A673 (cell line): ENCODE data around the gene ATG9B. TPM values are rescaled to one million over a fixed set of nuclear protein-coding genes. Genes with fewer than 3 reads are reported as not detected.

Experiments
- BruUV-seq: library from RNA; stranded (reverse); fragments of 400-500 nt; replicated peaks from 2 replicates; lab custom pipeline; 2021; lab: Mats Ljungman, UMichigan
- CTCF ChIA-PET: fragments of 300-600 bp; sonication (Branson Sonifier 250); formaldehyde crosslinking; loops from one replicate; lab custom pipeline; 2022; ENCODE audit warnings: antibody characterized with exemption; lab: Charles Lee
- POLR2A ChIA-PET: fragments of 300-600 bp; sonication (Branson Sonifier 250); formaldehyde crosslinking; loops from one replicate; lab custom pipeline; 2022; ENCODE audit warnings: antibody characterized with exemption; ENCODE audit not compliant: low non-redundant PET; lab: Charles Lee
- DNase-seq: peaks from one replicate; pipeline ENCODE4 v3.0.0-alpha.2; 2015; ENCODE audit warnings: low spot score
- H3K27ac ChIP-seq: fragments of 200-600 bp; sonication (generic); 2 replicates; pipeline ENCODE4 v1.5.1; 2016; ENCODE audit warnings: mixed run types, low read depth, mild to moderate bottlenecking, mixed read lengths, antibody characterized with exemption, low read length; ENCODE audit not compliant: poor library complexity, severe bottlenecking
- H3K27me3 ChIP-seq: fragments of 200-600 bp; sonication (generic); replicated peaks from 2 replicates; pipeline ENCODE4 v1.6.1; 2017; ENCODE audit warnings: mixed run types, low read depth, mild to moderate bottlenecking, mixed read lengths, antibody characterized with exemption, low read length; ENCODE audit not compliant: insufficient read depth, poor library complexity
- H3K36me3 ChIP-seq: fragments of 200-600 bp; sonication (generic); 2 replicates; pipeline ENCODE4 v1.6.1; 2016; ENCODE audit warnings: mixed run types, mild to moderate bottlenecking, mixed read lengths, antibody characterized with exemption, low read length; ENCODE audit not compliant: insufficient read depth, poor library complexity, severe bottlenecking
- H3K4me1 ChIP-seq: fragments of 200-600 bp; sonication (generic); 2 replicates; pipeline ENCODE4 v1.6.1; 2017; ENCODE audit warnings: mixed run types, mild to moderate bottlenecking, mixed read lengths, antibody characterized with exemption, low read length; ENCODE audit not compliant: insufficient read depth, poor library complexity, severe bottlenecking
- H3K4me3 ChIP-seq: fragments of 200-600 bp; sonication (generic); 2 replicates; pipeline ENCODE4 v1.5.1; 2016; ENCODE audit warnings: low read depth, mixed run types, mild to moderate bottlenecking, mixed read lengths, low read length; ENCODE audit not compliant: poor library complexity, severe bottlenecking
- H3K9me3 ChIP-seq: fragments of 200-600 bp; sonication (generic); 2 replicates; pipeline ENCODE4 v1.6.1; 2016; ENCODE audit warnings: mixed run types, low read depth, mild to moderate bottlenecking, mixed read lengths, antibody characterized with exemption, low read length; ENCODE audit not compliant: poor library complexity, severe bottlenecking
- EZH2 ChIP-seq: fragments of 200-600 bp; sonication (generic); IDR thresholded peaks from 2 replicates; pipeline ENCODE4 v1.6.1; 2017; ENCODE audit warnings: borderline replicate concordance, low read depth, mild to moderate bottlenecking, mixed read lengths, antibody characterized with exemption, low read length; ENCODE audit not compliant: poor library complexity, severe bottlenecking
- intact Hi-C: fragments of 100-400 bp; cut with micrococcal nuclease; formaldehyde crosslinking; loops from one replicate; pipeline ENCODE4 v1.10.0; 2022; ENCODE audit not compliant: unreplicated experiment
- total RNA-seq: library from RNA; stranded (reverse); gene quantifications from 2 replicates; pipeline ENCODE4 v1.2.3, GENCODE V29; 2021
- TF ChIP-seq, protein P1 (sequence below): fragments of 300-800, 200-600 bp; sonication (generic); conservative IDR thresholded peaks from 2 replicates; pipeline ENCODE4 v1.5.1; 2017; ENCODE audit warnings: low read depth, mild to moderate bottlenecking, antibody characterized with exemption, low read length, moderate library complexity, mixed read lengths

ATG9B gene
- total RNA-seq, 1 experiment from 2014 or later, result 1.9 TPM

- Histone ChIP-seq H3K27ac (no peak overlapping the region), H3K9me3 (no peaks in the 10 kb centered on the region), H3K4me1 (peaks cover 26% of the 10 kb centered on the region), H3K27me3 (no peaks in the 10 kb centered on the region), H3K36me3 (no peaks in the 10 kb centered on the region), H3K4me3 (no peak overlapping the region)
- no peak for DNase-seq
- TF ChIP-seq, protein P1, sequence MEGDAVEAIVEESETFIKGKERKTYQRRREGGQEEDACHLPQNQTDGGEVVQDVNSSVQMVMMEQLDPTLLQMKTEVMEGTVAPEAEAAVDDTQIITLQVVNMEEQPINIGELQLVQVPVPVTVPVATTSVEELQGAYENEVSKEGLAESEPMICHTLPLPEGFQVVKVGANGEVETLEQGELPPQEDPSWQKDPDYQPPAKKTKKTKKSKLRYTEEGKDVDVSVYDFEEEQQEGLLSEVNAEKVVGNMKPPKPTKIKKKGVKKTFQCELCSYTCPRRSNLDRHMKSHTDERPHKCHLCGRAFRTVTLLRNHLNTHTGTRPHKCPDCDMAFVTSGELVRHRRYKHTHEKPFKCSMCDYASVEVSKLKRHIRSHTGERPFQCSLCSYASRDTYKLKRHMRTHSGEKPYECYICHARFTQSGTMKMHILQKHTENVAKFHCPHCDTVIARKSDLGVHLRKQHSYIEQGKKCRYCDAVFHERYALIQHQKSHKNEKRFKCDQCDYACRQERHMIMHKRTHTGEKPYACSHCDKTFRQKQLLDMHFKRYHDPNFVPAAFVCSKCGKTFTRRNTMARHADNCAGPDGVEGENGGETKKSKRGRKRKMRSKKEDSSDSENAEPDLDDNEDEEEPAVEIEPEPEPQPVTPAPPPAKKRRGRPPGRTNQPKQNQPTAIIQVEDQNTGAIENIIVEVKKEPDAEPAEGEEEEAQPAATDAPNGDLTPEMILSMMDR, result no peak
- TF ChIP-seq EZH2, result no peak
- ChIA-PET CTCF (interaction anchor here (0.6 kb wide), 1 partner anchor 70 kb away, joined by 4 read pairs; no protein-coding TSS in a partner anchor), POLR2A (no interaction called here)
- intact Hi-C loops, result loop anchor here (5.0 kb wide), 1 partner anchor 103 kb away; no protein-coding TSS in a partner anchor
- no TSS peak for BruUV-seq
Measured at GRCh38 chr7:151009327-151010036, 14.8 kb downstream of the ATG9B start.

DNA sequence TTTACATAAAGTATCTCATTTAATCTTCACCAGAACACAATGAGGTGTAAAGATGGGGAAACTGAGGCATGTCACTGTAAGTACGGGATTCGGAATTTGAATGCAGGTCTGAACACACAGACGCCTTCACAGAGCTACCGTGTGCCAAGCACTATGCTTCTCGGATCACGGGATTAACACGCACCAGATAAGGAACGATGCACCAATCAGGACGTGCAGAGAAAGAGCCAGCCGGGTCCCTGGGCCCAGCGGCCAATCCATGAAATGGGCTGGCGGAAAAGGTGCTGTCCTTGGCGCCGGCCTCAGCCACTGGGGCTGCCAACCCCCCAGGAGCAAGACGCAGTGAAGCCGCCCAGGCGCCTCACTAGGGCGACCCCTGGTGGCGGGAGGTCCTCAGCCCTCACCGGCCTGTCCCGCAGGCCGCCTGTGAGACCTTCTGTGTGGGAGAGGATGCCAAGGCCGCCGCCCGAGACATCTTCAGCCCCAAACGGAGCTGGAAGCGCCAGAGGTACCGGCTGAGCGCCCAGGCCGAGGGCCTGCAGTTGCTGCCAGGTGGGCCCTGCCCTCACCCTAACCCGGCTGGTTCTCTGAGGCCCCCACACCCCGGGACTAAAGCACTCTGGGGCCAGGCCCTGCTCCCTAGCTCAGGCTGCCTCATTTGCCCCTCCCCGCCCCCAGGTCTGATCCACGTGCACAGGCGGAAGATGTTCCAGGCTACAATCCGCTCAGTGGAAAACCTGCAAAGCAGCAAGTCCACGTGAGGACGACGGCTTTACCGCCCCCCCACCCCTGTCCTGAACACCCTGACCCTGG, 15.6 kb downstream of the ATG9B start:
- ChIA-PET CTCF (interaction anchor here (0.7 kb wide), 1 partner anchor 596 kb away, joined by 3 read pairs; no protein-coding TSS in a partner anchor), POLR2A (no interaction called here)
- Histone ChIP-seq H3K36me3 (no peaks in the 10 kb centered on the region), H3K27ac (no peak overlapping the region), H3K4me1 (peaks cover 24% of the 10 kb centered on the region), H3K9me3 (no peaks in the 10 kb centered on the region), H3K27me3 (no peaks in the 10 kb centered on the region), H3K4me3 (peak overlapping the region; percentile 35)
- TF ChIP-seq EZH2, result no peak
- TF ChIP-seq, protein P1, result peak; percentile 89
- intact Hi-C loops, result no loop called here
- DNase-seq, result peak; percentile 76
- BruUV-seq, result no TSS peak

GRCh38 chr7:151008143-151008510, 16.2 kb downstream of the ATG9B start:
- H3K27ac ChIP-seq, result no peak overlapping the region
- ChIA-PET POLR2A (no interaction called here), CTCF (interaction anchor here (0.7 kb wide), 1 partner anchor 596 kb away, joined by 3 read pairs; no protein-coding TSS in a partner anchor)
- no peaks in the 10 kb centered on the region for H3K36me3 ChIP-seq
- peaks cover 18% of the 10 kb centered on the region for H3K4me1 ChIP-seq
- H3K9me3 ChIP-seq, result no peaks in the 10 kb centered on the region
- H3K27me3 ChIP-seq, result no peaks in the 10 kb centered on the region
- no TSS peak for BruUV-seq
- TF ChIP-seq, protein P1, result no peak
- no peak for TF ChIP-seq EZH2
- intact Hi-C loops, result no loop called here
- H3K4me3 ChIP-seq, result peak overlapping the region; percentile 35
- DNase-seq, result peak; percentile 57
